Stimulated activated naive CD4-positive, alpha-beta T cell (primary cell): ENCODE measurements around the gene CHCHD6.
A peak's percentile ranks its signal among the peaks of the same experiment; 100 is the strongest.

Source experiments
- DNase-seq, 6 experiments: peaks; one replicate each; lab custom pipeline; 2025; lab: John Stamatoyannopoulos, UW

The CHCHD6 gene

DNA sequence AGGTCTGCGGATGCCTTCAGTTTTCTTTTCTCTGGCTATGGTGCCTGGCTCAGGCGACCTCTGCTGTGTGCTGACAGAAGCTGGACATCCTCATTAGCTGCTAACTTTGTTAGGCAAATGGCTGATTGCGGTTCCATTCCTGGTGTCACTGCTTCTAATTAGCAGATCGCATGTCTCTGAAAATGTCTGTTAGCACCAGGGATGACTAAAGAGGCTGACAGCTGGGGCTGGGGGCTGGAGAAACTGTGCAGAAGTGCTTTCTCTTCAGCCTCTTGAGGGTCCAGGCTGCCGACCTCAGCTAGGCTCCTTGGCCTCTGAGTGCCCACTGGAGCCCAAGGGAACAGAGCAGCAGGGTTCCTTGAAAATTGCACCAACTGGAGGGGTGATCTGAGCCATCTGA, 39.3 kb downstream of the CHCHD6 start:
- DNase-seq, result no peak

DNA sequence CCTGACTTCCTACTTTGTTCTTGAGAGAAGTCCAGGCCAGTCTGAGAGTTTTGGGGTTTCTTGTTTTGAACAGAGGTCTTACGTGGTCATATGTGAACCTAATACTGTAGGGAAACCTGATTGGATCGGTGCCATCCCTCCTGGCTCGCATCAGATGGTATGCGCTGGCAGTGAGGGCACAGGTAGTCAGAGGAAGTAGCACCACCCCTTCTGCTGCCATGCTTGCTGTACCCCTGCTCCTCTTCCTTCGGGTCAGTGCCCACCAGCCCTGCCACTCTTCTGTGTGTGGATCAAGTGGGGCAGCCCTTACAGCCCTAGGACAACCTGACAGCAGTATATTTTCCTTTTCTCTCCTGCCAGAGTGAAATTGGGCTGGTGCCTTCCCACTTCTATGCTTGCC, 39.7 kb downstream of the CHCHD6 start:
- no peak for DNase-seq

DNA sequence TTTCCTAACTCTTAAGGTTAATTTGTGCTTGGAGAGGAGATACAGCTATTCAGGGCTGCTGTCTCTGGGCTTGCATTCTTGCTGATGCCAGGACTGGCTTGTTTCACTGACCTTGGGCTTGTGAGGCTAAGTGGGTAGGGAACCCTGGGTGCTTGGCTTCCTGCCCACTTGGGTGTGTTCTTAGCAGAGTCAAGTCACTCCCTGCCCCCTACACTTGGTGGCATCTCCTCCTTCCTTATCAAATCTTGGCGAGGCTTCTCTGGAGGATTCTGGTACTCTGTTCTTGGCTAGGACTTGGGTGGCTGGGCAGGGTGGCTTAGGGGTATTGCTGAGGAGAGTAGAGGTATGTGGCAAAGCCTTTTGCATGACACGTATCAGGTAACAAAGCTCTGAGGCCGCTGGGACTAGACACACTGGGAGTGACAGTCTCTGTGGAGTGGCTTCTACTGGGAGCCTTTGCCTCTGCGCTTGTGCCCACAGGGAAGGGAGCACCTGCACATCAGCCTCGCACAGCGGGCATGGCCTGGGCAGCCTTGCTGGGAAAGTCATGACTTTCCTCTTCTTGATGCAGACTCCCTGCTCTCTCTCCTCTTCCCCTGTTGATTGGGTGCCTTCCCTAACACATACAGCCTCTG, 41.8 kb downstream of the CHCHD6 start:
- DNase-seq, result no peak

DNA sequence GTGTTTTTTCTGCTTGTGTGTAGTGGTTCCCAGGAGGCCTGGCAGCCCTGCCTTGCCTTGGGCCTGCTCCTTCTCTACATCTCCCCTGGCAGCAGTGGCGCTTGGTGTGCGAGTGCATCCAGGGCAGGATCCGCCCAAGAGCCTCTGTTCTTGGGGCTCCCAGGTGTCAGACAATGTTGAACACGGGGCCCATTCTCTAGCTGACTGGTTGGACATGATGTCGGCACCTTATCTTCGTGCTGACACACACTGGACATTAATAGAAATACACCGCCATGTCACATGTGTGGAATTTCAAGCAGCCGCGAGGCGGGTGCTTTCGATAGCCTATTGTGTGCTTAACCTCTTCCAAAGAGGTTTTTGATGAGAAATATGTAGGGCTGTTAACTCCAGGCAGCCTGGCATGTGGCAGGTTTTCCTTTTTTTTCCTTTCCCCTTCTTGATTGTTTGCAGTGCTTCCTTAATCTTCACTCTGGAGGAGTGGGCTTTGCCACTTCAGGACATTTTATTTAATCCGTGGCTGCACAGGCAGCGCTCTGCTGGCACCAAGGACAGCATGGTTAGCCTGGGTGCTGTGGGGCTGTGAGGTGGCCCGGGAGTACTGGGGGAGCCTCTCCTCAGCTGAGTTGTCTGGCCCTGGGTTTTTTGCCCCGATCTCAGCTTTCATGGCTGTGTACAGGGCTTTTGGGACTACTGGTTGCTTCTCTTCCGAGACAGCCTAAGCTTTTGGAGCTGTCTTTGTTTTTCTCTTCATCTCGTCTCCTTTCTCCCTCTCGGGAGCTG, 42.5 kb downstream of the CHCHD6 start:
- no peak for DNase-seq

DNA sequence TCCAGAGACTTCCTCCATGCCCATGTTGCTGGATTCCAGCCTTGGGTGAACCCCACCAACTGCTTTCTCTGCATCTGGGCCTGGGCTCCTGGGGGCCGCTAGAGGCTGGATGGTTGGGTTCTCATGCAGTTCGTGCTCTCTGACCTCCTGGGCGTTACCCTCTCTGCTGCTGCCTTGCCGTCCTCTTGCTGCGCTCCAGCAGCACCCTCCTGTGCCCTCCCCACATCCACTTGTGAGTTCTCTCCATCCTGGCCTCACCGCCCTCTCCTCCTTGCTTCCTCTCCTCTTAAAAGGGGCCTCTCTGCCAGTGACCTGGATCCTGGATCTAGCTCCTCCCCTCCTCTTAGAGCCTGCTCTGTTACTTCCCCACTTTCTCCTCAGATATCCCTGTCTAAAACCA, 43.7 kb downstream of the CHCHD6 start:
- no peak for DNase-seq

DNA sequence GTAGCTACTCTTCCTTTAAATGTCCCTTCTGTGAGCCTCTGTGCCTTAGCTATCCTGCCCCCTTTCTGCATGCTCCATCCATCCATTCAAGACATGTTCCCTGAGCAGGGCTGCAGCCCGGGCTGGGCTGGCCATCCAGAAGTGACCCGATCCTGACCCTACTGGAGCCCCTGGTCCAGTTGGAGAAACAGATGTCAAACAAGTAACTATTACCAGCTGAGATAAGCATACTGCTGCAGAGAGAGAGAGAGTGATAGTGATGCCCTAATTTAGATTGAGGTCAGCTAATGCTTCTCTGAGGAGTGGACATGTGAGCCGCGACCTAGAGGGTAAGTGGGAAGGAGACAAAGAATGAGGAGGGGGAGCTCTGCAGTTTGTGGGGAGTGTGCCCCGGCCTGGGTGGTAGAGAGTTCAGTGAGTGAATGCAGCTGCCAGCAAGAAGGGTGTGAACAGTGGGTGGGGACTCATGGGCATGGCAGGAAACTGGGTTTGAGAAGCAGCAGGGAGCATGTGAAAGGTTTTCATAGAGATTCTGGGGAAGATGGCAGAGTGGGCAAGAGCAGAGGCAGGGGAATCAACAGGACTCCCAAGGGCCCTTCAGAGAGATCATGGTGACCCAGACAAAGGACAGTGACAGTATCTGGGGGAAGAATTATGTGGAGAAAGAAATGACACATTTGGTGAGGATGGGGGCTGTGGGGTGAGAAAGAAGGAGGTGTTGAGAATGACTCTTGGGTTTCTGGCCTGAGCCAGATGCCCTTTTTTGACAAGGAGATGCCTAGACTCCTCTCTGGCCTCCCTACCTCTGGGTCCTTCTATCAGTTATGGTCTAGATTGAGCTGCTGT, 44.9 kb downstream of the CHCHD6 start:
- DNase-seq, result no peak

DNA sequence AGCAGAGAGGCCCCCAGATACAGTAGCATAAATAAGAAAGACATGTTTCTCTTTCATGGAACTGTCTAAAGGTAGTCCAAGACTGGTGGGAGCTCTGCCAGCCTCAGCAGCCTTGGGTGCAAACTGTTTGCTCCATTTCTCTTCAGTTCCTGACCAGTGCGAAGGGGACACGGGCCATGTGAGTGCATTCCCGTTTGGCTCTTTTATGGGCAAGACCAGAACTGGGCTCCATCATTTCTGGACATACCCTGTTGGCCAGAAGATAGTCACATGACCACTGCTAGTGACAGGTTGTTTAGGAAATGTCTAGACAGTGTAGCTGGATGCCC, 45.5 kb downstream of the CHCHD6 start:
- DNase-seq, result no peak

DNA sequence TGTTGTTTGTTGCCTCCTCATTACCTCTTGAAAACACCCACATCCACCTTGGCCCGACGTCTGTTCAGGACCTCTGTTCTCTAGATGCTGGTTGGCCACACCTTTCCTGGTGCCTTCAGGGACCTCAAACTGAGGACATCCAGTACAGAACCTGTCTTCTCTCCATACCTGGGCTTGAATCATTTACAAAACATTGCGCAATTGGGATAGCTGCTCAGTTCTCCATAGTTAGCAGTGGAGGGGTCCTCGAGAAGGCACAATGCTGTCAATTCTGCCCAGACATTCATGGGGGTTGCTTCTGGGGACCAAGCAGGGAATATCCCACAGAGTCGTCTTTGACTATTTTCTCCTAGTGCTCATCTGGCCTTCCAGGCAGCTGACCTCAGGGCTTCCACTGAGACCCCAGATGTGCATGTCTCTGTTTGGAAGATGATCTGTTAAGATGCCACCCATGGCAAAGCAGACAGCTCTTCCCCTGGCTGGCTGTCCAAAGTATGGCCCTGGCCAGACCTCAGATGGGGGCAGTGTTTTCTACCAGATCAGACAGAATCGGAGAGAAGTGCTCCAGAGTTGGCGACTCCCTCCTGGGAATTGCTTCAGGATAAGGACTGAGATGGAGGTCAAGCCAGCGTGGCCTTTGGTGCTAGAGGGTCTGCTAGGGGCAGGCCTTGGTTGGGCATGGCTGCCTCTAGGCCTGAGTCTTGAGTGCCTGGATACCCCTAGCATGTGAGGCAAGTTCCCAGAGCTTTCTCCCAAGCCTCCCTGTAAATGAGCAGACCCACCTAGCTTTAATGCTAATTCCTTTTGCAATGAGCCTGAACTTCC, 46.1 kb downstream of the CHCHD6 start:
- DNase-seq, result no peak

DNA sequence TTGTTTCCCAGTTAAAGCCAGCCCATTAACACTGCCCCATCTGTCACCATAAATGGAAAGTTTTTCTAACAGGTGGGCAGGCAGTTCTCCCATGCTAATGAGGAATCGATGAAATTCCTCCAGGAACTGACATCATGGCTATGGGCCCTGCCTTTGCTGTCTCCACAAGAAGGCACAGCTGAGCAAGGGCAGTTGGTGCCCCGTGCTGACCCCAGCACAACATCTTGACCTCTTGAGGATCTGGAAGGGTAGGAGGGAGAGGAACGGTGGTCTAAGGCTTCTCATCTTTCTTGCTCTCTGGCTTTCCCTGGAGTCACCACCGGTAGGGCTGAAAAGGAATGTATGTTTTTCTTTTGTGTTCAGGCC, 46.7 kb downstream of the CHCHD6 start:
- no peak for DNase-seq

DNA sequence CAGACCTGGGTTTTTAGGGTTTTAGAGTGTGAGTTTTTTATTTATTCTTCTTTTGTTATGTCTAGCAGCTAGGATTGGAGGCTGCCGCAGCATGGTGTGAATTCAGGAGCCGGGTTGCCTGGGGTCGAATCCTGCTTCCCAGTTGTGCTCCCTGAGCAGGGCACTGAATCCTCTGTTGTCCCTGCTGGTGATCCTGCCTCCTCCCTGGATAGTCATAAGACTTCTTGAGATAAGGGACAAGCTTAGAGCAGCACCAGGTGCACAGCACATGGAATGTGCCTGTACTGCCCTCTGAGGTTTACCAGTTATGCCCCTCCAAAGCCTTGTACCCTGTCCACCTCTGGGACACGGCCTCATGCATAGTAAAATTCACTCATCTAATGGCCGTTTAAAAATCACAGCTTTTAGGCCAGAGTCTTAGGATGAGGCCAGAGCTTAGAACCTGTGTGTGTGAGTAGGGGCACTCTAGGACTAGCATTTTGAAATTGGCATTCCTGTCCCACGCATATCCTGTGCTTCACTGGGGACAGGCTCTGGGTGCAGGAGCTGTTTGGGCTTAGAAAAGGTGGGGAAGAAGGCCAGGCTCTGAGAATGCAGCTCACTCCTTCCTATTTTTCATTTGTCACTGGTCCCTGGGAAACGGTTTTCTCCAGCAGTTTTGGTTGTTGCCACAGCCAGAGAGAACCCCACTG, 47.7 kb downstream of the CHCHD6 start:
- DNase-seq, result no peak

DNA sequence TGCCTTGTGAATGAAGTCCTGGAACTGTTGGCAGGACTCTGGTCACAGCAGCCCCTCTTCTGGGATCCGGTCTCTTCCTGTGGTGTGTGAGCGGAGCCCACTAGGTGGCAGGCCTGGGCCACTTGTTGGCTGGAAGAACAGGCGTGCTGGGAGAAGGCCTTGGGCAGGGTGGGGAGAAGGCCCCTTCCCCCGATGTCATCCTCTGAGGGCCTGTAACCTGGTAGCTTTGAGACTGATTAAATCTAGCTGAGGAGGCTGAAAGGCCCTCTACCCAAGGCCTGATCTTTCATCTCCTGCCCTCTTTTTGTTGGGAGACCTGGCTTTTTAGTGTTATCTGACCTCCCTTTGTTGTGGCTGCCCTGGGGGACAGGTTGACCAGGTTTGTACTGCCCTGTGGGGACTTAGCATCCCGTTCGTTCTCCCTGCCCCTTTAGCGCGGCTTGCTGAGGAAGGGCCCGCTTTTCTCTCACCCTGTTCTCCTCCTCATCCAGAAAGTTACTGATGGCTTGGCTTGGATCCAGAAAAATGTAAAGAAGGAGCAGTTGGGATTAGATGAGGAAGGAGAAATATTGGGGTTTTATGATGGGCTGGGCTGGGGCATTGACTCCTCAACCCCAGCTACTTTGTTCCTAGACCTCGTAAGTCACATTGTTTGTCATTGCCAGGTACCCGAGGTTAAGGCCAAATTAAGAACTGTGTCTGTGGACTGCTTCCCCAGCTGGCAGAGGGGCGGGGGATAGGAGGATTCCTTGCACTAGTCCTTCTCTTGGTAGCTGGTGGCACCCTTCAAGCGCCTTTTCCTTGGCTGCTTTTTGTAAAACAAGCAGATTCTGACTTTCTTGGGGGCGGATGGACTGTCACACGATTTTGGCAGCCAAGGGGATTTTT, 48.5 kb downstream of the CHCHD6 start:
- peak in 2 of 6 experiments; percentile 2 to 3 for DNase-seq

DNA sequence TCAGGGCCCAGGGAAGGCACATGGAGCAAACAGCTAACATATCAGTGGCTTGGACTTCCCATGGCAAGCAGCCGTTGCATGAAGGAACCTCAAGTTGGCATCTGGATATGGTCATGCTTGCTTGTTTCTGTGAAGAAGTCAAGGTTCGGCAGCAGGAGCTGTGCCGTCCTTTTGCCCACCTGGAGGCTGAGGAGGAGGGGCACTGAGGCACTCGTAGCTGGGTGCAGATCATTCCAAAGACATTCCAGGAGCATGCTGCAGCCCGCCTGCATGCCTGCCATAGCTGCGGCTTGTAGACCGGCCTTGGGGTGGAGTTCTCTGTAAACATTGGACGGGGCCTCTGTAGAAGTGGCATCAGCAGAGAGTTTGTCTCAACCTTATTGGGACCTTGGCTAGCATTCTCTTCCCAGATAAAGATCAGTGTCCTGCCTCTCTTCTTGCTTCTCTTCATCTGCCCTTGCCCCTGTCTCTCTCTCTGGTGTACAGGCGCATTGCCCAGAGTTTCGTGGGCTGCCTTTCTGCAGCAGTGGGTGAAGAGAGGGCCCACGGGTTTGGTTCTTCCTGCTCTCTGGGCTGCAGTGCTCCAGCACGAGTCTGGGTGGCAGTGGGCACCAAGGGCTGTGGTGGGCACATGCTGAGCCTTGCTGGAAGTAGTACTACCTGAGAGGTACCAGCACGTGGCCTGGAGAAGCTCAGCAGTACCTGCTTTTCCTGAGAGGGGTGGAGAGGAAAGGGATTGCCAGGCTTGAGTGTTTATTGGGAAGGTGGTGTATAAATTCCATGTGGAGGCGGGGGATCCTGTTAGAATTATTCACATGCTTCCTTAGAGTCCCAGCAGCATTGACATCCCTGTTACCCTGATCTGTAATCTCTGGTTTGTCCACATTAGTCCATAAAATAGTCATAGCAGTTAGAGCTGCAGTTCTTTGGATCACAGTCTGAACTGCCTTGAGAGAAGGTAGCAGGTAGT, 49.4 kb downstream of the CHCHD6 start:
- DNase-seq, result no peak

DNA sequence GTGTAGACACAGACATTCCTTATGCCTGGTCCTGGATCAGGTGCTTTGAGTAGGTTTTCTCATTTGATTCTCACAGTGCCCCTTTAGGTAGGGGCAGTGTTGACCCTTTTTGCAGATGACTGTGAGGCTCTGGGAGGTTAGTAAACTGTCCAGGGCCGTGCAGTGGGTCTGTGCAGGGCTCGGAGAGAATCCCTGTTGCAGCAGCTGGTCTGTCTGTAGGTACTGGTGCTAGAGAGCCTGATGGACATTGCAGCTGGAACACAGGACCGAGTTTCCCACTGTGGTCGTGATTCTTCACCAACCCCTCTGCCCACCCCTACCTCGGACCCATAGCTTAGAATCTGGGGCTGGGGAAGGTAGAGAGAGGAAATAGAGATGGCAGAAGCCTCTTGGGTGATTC, 51.8 kb downstream of the CHCHD6 start:
- no peak for DNase-seq

DNA sequence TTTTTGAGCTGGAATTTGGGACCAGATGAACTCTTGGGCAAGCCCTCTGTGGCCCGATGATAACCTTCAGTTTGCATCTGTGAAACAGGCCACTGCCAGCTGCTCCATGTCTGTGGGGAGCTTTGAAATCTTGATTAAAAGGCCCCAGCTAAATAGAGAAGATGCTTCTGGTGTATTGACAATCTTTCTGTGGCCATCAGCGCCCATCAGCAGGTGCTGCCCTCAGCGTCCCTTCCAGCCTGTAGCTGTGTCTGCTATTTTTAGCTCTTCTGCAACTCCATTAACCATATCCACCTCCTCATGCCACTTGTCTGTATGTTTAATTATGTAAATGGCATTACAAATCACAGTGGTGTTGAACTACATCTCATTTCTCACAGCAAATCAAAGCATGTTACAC, 54.0 kb downstream of the CHCHD6 start:
- no peak for DNase-seq

DNA sequence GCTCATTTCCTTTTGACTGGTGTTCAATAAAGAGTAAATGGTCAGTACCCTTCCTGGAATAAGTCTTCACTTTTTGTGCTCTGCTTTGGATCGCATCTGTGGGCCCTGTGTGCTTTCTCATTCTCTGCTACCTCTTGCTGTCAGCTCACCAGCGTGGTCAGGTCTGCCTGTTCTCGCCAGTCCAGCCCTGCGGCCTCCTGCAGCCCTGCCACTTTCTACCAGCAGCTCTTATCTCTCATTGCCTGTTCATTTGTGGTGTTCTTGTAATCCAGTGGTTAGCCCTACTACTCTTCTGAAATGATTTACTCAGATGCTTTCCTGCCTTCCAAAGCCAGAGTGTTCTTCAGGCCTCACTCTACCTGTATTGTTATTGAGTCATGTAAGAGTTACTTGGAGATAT, 54.8 kb downstream of the CHCHD6 start:
- no peak for DNase-seq

DNA sequence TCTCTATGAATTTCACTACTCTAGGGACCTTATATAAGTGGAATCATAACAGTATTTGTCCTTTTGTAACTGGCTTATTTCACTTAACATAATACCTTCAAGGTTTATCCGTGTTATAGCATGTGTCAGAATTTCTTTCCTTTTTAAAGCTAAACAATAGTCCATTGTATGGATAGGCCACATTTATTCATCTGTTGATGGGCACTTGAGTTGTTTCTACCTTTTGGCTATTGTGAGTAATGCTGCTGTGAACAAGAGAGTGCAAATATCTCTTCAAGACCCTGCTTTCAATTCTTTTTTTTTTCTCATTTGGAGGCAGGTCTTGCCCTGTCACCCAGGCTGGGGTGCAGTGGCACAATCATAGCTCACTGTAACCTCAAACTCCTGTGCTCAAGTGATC, 56.5 kb downstream of the CHCHD6 start:
- no peak for DNase-seq

DNA sequence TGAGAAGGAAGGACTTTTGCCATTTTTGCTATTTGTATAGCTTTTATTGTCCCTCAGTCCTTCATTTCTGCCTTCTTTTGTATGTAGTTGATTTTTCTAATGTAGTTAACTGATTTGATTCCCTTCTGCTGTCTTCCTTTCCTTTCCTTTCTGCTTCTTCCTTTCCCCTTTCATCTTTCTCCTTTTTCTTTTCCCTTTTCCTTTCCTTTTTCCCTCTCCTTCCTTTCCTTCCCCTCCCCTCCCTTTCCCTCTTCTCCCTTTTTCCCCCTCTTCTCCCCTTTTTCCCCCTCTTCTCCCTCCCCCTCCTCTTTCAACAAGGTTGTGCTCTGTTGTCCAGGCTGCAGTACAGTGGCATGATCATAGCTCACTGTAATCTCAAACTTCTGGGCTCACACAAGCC, 59.0 kb downstream of the CHCHD6 start:
- no peak for DNase-seq

DNA sequence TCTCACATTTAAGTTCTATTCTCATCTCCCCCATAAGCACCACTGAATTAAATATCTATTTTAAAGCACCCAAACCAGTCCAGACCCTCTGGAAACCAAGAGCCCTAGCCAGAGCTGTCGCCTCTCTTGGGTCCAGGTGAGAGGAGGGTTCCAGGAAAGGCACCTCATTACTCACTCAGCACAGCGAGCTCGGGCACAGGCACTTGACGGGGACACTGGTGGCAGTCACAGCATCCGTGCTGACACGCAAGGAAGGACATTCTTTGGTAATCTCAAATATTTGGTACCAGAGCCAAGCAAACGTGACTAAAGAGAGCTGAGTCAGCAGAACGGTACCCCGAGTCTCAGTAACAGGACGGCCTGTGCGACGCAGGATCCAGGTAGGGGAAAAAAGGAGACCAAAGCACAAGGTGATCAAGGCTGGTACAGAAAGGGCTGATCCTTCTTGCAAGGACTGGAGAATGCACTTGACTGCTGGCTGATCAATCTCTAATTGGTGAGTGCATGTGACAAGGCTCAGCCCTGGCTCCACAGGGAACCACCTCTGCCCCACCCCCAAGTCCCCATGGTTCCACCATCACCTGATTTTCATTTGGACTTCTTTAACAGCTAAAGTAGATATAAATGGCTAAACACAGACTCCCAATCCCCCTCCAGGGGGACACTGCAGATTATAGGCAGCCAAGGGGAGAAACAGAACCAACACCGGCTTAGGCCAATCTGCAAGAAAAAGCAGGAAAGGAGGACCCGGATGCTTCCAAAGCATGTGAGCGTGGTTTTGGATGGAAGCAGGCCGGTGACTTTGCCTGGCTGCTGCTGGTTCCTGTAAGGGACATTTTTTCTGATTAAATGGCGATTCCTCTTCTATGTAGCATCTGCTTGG, 61.4 kb downstream of the CHCHD6 start:
- no peak for DNase-seq
